ENCODE measurements around the gene ATOSA. TPM values are rescaled to one million over a fixed set of nuclear protein-coding genes. Genes with fewer than 3 reads are reported as not detected.

ATOSA gene
- total RNA-seq, 2 donors from 2014 or later = 47.8 to 59.4 TPM

GRCh38 chr15:52714968-52715367 lies 35.8 kb upstream of the ATOSA start:
- H3K4me3 ChIP-seq = no peak overlapping the region
- H3K9me3 ChIP-seq = no peaks in the 10 kb centered on the region
- H3K36me3 ChIP-seq = no peaks in the 10 kb centered on the region
- H3K27me3 ChIP-seq (replicated peaks; ENCODE audit: insufficient read depth) = no peaks in the 10 kb centered on the region
- no peak for DNase-seq (ENCODE audit: low spot score)
- TF ChIP-seq, protein P1, sequence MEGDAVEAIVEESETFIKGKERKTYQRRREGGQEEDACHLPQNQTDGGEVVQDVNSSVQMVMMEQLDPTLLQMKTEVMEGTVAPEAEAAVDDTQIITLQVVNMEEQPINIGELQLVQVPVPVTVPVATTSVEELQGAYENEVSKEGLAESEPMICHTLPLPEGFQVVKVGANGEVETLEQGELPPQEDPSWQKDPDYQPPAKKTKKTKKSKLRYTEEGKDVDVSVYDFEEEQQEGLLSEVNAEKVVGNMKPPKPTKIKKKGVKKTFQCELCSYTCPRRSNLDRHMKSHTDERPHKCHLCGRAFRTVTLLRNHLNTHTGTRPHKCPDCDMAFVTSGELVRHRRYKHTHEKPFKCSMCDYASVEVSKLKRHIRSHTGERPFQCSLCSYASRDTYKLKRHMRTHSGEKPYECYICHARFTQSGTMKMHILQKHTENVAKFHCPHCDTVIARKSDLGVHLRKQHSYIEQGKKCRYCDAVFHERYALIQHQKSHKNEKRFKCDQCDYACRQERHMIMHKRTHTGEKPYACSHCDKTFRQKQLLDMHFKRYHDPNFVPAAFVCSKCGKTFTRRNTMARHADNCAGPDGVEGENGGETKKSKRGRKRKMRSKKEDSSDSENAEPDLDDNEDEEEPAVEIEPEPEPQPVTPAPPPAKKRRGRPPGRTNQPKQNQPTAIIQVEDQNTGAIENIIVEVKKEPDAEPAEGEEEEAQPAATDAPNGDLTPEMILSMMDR (IDR thresholded peaks at IDR 0.05) = no peak
- ATAC-seq (ENCODE audit: insufficient number of reproducible peaks, low FRiP score, low read depth) = no peak
- no peaks in the 10 kb centered on the region for H3K4me1 ChIP-seq (ENCODE audit: control insufficient read depth in 1 of 2, low read depth in 2 of 2)
- H3K27ac ChIP-seq = no peak overlapping the region

DNA sequence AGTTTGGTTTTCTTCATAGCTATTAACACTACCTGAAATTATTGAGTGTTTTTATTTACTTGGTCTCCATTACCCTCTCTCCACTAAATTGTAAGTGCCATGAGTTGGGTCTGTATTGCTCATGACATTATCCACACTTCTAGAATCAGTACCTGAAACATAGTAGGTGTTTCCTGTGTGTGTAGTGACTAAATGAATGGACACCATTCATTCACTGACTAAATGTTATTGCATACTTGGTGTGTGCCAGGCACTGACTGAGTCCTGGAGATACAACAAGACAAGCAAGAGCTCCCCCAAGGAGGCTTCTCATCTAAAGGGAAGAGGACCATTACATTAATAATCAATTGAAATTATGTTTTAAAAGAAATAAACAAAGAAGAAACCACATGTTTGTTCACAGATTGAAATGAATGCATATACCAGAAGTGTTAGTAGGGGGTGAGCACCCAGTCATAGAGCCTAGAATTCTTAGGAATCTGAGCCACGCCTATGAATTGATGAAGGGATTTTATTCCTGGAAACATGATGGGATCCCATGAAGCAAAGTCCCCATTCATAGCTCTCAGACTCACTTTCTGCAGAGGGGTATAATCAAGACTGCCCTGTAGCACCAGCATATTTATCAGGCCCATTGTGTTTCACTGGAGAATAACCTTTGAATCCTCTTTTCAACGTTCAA lies 31.7 kb upstream of the ATOSA start:
- TF ChIP-seq, protein P1 (IDR thresholded peaks at IDR 0.05) = no peak
- no peaks in the 10 kb centered on the region for H3K9me3 ChIP-seq
- H3K27ac ChIP-seq = no peak overlapping the region
- no peak overlapping the region for H3K4me3 ChIP-seq
- no peak for ATAC-seq (ENCODE audit: insufficient number of reproducible peaks, low FRiP score, low read depth)
- no peaks in the 10 kb centered on the region for H3K4me1 ChIP-seq (ENCODE audit: control insufficient read depth in 1 of 2, low read depth in 2 of 2)
- no peaks in the 10 kb centered on the region for H3K27me3 ChIP-seq (replicated peaks; ENCODE audit: insufficient read depth)
- DNase-seq (ENCODE audit: low spot score) = no peak
- H3K36me3 ChIP-seq = no peaks in the 10 kb centered on the region

DNA sequence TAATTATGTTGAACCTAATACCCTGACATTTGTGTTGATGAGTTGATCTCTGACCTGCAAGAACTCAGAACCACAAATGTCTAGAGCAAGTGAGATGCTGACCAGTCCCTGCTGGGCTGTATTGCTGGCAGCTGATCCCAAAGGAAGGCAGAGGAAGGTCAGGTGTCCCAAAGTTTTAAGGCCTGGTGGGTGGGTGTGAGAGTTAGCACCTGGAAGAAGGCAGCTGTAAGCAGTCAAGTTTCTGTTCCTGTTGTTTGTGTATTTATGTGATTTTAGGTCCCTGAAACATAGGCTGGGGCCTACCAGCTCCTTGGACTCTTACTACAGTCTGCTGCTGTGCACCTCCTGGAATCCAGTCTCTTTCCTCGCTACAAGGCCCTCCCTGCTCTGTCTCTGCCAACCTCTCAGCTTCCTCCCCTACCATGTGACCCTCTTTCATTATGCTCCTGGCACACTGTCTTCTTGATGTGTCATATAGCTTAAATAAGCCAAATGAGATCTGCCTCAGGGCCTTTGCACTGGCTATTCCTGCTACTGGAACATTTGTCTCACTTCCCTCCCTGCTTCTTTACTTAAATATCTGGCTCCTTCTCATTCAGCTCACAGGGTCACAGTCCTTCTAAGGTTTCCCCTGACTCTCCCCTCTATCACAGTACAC lies 31.0 kb upstream of the ATOSA start:
- Histone ChIP-seq H3K27me3 (replicated peaks; ENCODE audit: insufficient read depth) (no peaks in the 10 kb centered on the region), H3K4me3 (no peak overlapping the region), H3K4me1 (ENCODE audit: control insufficient read depth in 1 of 2, low read depth in 2 of 2) (no peaks in the 10 kb centered on the region), H3K27ac (no peak overlapping the region), H3K36me3 (no peaks in the 10 kb centered on the region), H3K9me3 (no peaks in the 10 kb centered on the region)
- TF ChIP-seq, protein P1 (IDR thresholded peaks at IDR 0.05) = no peak
- DNase-seq (ENCODE audit: low spot score) (no peak), ATAC-seq (ENCODE audit: insufficient number of reproducible peaks, low FRiP score, low read depth) (no peak)

- TF ChIP-seq, protein P1 (IDR thresholded peaks at IDR 0.05) = no peak
- H3K4me1 ChIP-seq (ENCODE audit: control insufficient read depth in 1 of 2, low read depth in 2 of 2) = no peaks in the 10 kb centered on the region
- no peak overlapping the region for H3K4me3 ChIP-seq
- H3K9me3 ChIP-seq = no peaks in the 10 kb centered on the region
- H3K36me3 ChIP-seq = no peaks in the 10 kb centered on the region
- H3K27me3 ChIP-seq (replicated peaks; ENCODE audit: insufficient read depth) = no peaks in the 10 kb centered on the region
- DNase-seq (ENCODE audit: low spot score) (no peak), ATAC-seq (ENCODE audit: insufficient number of reproducible peaks, low FRiP score, low read depth) (no peak)
- H3K27ac ChIP-seq = no peak overlapping the region
Observed at GRCh38 chr15:52709187-52709981, 30.2 kb upstream of the ATOSA start.

- TF ChIP-seq, protein P1 (IDR thresholded peaks at IDR 0.05) = no peak
Observed at GRCh38 chr15:52706091-52706490, 26.9 kb upstream of the ATOSA start.

More at GRCh38 chr15:52706091-52706490, 26.9 kb upstream of the ATOSA start:
- DNase-seq (ENCODE audit: low spot score) (no peak), ATAC-seq (ENCODE audit: insufficient number of reproducible peaks, low FRiP score, low read depth) (no peak)
- Histone ChIP-seq H3K4me3 (no peak overlapping the region), H3K4me1 (ENCODE audit: control insufficient read depth in 1 of 2, low read depth in 2 of 2) (no peaks in the 10 kb centered on the region), H3K27me3 (replicated peaks; ENCODE audit: insufficient read depth) (no peaks in the 10 kb centered on the region), H3K9me3 (no peaks in the 10 kb centered on the region), H3K36me3 (no peaks in the 10 kb centered on the region), H3K27ac (no peak overlapping the region)
